Bronchial epithelial cell (primary cell): Measurements from ENCODE around the gene NT5C1A. TPM values are rescaled to one million over a fixed set of nuclear protein-coding genes. Genes with fewer than 3 reads are reported as not detected.
A peak's percentile ranks its signal among the peaks of the same experiment; 100 is the strongest.

Source experiments
- DNase-seq: peaks from one replicate; pipeline ENCODE4 v3.0.0-alpha.2; 2010; ENCODE audit warnings: low read depth
- FAIRE-seq: peaks from 2 replicates; lab custom pipeline; 2011; peaks lifted over from hg19 to GRCh38; lab: Jason Lieb, UNC
- H3K27me3 ChIP-seq: 2 replicates; pipeline ENCODE4 v1.5.1; 2011; ENCODE audit warnings: low read length; ENCODE audit not compliant: control insufficient read depth, insufficient read depth
- H3K36me3 ChIP-seq: 2 replicates; pipeline ENCODE4 v1.5.1; 2011; ENCODE audit warnings: low read length; ENCODE audit not compliant: control insufficient read depth, insufficient read depth
- H3K4me3 ChIP-seq: 2 replicates; pipeline ENCODE4 v1.5.1; 2011; ENCODE audit warnings: mild to moderate bottlenecking, low read depth, low read length, control low read depth
- total RNA-seq: library from RNA; depleted of rRNA; stranded (reverse); fragments of >200 nt; gene quantifications from 2 replicates; pipeline ENCODE4 v1.2.1, GENCODE V29; 2014
- TF ChIP-seq, protein P1 (sequence below): IDR thresholded peaks from 2 replicates; pipeline ENCODE4 v1.5.1; 2011; ENCODE audit warnings: mild to moderate bottlenecking, moderate library complexity, low read length, control low read depth, inconsistent platforms; ENCODE audit not compliant: insufficient read depth, severe bottlenecking

NT5C1A gene
- total RNA-seq, 1 donor from 2014 or later, result not detected

DNA sequence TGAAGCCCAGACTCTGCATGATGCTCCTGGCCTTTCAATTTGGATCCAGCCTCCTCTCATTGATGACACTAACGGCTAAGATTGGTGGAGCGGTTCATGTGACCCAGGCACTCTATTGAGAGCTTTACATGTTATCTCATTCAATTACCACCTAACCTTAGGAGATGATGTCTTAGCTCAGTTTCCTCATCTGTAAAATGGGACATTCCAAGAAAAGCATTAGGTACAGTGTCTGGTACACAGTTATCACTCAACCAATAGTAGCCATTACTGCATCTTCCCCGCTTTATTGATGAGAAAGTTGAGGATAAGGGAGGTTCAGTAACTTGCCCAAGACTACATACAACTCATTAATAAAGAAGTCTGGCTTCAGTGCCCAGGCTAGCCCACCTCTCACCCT is 49.5 kb downstream of the NT5C1A start:
- DNase-seq, result no peak
- Histone ChIP-seq H3K4me3 (no peak overlapping the region), H3K36me3 (no peaks in the 10 kb centered on the region), H3K27me3 (peaks cover 14% of the 10 kb centered on the region)
- TF ChIP-seq, protein P1, sequence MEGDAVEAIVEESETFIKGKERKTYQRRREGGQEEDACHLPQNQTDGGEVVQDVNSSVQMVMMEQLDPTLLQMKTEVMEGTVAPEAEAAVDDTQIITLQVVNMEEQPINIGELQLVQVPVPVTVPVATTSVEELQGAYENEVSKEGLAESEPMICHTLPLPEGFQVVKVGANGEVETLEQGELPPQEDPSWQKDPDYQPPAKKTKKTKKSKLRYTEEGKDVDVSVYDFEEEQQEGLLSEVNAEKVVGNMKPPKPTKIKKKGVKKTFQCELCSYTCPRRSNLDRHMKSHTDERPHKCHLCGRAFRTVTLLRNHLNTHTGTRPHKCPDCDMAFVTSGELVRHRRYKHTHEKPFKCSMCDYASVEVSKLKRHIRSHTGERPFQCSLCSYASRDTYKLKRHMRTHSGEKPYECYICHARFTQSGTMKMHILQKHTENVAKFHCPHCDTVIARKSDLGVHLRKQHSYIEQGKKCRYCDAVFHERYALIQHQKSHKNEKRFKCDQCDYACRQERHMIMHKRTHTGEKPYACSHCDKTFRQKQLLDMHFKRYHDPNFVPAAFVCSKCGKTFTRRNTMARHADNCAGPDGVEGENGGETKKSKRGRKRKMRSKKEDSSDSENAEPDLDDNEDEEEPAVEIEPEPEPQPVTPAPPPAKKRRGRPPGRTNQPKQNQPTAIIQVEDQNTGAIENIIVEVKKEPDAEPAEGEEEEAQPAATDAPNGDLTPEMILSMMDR, result no peak
- no peak for FAIRE-seq

- DNase-seq, result no peak
- Histone ChIP-seq H3K27me3 (peaks cover 12% of the 10 kb centered on the region), H3K36me3 (no peaks in the 10 kb centered on the region), H3K4me3 (no peak overlapping the region)
- no peak for FAIRE-seq
- TF ChIP-seq, protein P1, result no peak
Measured at GRCh38 chr1:39620659-39621165, 51.2 kb downstream of the NT5C1A start.

- FAIRE-seq (no peak), DNase-seq (peak; percentile 17)
- H3K4me3 ChIP-seq, result no peak overlapping the region
- no peaks in the 10 kb centered on the region for H3K36me3 ChIP-seq
- H3K27me3 ChIP-seq, result no peaks in the 10 kb centered on the region
- TF ChIP-seq, protein P1, result no peak
Measured at GRCh38 chr1:39617488-39618049, 54.3 kb downstream of the NT5C1A start.

DNA sequence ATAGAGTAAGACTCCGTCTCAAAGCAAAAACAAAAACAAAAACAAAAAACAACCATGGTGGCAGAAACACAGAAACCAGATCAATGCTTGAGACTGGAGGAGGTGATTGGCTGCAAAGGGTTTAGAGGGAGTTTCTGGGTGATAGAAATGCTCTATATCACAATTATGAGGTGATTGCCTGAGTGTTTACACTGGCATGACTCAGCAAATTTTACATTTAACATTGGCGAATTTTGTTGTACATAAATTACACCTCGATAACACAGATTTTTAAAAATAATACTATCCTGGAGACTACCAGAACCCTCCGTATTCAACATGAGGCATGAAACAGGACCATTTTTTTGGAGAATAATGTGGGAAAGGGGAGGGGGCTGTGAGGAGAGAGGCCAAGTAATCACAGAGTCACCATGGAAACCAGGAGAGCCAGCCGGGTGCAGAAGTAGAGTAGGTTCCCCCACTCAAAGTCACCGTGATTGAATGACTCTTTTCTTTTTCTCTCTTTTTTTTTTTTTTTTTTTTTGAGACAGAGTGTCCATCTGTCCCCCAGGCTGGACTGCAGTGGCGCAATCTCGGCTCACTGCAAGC is 56.7 kb downstream of the NT5C1A start:
- Histone ChIP-seq H3K4me3 (no peak overlapping the region), H3K27me3 (no peaks in the 10 kb centered on the region), H3K36me3 (no peaks in the 10 kb centered on the region)
- FAIRE-seq (no peak), DNase-seq (no peak)
- TF ChIP-seq, protein P1, result no peak

DNA sequence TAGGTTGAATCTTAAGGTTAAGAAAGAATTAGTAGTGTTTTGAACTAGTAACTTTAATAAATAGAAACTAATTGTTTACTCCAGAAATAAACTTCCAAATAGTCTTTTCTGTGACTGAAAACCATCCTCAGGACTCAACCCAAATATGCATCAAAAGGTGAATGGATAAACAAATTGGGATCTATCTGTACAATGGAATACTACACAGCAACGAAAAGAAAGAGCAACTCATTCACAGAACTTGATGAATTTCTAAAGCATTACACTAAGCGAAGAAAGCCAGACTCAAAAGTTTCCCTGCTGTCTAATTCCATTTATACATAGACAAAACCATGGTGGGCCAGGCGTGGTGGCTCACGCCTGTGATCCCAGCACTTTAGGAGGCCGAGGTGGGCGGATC is 57.4 kb downstream of the NT5C1A start:
- no peaks in the 10 kb centered on the region for H3K27me3 ChIP-seq
- H3K4me3 ChIP-seq, result no peak overlapping the region
- no peaks in the 10 kb centered on the region for H3K36me3 ChIP-seq
- TF ChIP-seq, protein P1, result no peak
- no peak for DNase-seq
- FAIRE-seq, result no peak
